BE2C (cell line): ENCODE measurements around the gene TTLL10.

ENCODE experiments used
- DNase-seq: peaks from one replicate; pipeline ENCODE4 v3.0.0-alpha.2; 2020
- H3K27me3 ChIP-seq: fragments of 250-450 bp; sonication (Bioruptor Pico); 2 replicates; pipeline ENCODE4 v1.5.1; 2020; ENCODE audit warnings: mild to moderate bottlenecking
- H3K36me3 ChIP-seq: fragments of 250-450 bp; sonication (Bioruptor Pico); 2 replicates; pipeline ENCODE4 v1.5.1; 2020; ENCODE audit warnings: mild to moderate bottlenecking
- H3K4me1 ChIP-seq: fragments of 250-450 bp; sonication (Bioruptor Pico); 2 replicates; pipeline ENCODE4 v1.5.1; 2020
- H3K4me3 ChIP-seq: 2 replicates; pipeline ENCODE4 v1.5.1; 2011; ENCODE audit warnings: low read depth, low read length
- H3K9me3 ChIP-seq: fragments of 250-450 bp; sonication (Bioruptor Pico); 2 replicates; pipeline ENCODE4 v1.5.1; 2020
- CTCF ChIP-seq: IDR thresholded peaks from 2 replicates; pipeline ENCODE4 v1.5.1; 2012; ENCODE audit warnings: mild to moderate bottlenecking, low read depth, low read length

Gene TTLL10

GRCh38 chr1:1181938-1182410, 8.3 kb downstream of the TTLL10 start:
- H3K4me1 ChIP-seq, result no peaks in the 10 kb centered on the region; the same call in 1 of the 2 replicates

DNA sequence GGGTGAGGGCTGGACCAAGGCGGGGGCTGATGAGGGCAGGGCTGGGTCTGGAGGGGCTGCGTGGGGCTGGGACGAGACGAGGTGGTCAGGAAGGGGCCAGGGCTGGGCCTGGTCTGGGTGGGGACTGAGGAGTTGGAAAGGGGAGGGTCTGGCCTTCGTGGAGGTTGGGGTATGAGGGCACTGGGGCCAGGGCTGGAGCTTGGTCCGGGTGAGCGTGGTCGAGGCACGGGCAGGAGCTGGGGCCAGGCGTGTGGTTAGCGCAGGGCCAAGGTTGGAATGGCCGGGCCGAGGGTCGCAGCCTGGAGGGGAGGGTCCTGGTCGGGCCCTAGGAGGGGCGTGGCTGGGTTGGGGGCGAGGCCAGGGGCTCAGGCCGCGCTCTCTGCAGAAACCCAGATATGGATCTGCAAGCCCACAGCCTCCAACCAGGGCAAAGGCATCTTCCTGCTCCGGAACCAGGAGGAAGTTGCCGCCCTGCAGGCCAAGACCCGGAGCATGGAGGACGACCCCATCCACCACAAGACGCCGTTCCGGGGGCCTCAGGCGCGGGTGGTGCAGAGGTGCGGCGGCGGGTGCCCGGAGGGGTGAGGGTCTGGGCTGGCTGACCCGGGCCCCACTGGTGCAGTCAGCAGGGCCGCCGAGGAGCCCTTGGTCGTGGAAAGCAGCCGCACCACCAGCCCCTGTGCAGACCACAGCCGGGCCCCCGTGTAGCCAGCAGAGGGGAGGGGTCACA, 9.0 kb downstream of the TTLL10 start:
- H3K4me1 ChIP-seq, result no peaks in the 10 kb centered on the region; the same call in 1 of the 2 replicates
- H3K4me3 ChIP-seq, result no peak overlapping the region
- DNase-seq, result peak; percentile 14
- no peak for TF ChIP-seq CTCF
- no peaks in the 10 kb centered on the region; the same call in 1 of the 2 replicates for H3K27me3 ChIP-seq
- H3K36me3 ChIP-seq, result no peaks in the 10 kb centered on the region
- H3K9me3 ChIP-seq, result no peaks in the 10 kb centered on the region

More at GRCh38 chr1:1181938-1182410, 8.3 kb downstream of the TTLL10 start:
- no peaks in the 10 kb centered on the region for H3K9me3 ChIP-seq
- H3K4me3 ChIP-seq, result no peak overlapping the region
- peak; percentile 11 for DNase-seq
- no peak for TF ChIP-seq CTCF
- H3K27me3 ChIP-seq, result peaks cover 5% of the 10 kb centered on the region
- no peaks in the 10 kb centered on the region for H3K36me3 ChIP-seq

GRCh38 chr1:1183221-1183747, 9.6 kb downstream of the TTLL10 start:
- Histone ChIP-seq H3K27me3 (no peaks in the 10 kb centered on the region), H3K4me1 (no peaks in the 10 kb centered on the region; the same call in 1 of the 2 replicates), H3K36me3 (no peaks in the 10 kb centered on the region)

DNA sequence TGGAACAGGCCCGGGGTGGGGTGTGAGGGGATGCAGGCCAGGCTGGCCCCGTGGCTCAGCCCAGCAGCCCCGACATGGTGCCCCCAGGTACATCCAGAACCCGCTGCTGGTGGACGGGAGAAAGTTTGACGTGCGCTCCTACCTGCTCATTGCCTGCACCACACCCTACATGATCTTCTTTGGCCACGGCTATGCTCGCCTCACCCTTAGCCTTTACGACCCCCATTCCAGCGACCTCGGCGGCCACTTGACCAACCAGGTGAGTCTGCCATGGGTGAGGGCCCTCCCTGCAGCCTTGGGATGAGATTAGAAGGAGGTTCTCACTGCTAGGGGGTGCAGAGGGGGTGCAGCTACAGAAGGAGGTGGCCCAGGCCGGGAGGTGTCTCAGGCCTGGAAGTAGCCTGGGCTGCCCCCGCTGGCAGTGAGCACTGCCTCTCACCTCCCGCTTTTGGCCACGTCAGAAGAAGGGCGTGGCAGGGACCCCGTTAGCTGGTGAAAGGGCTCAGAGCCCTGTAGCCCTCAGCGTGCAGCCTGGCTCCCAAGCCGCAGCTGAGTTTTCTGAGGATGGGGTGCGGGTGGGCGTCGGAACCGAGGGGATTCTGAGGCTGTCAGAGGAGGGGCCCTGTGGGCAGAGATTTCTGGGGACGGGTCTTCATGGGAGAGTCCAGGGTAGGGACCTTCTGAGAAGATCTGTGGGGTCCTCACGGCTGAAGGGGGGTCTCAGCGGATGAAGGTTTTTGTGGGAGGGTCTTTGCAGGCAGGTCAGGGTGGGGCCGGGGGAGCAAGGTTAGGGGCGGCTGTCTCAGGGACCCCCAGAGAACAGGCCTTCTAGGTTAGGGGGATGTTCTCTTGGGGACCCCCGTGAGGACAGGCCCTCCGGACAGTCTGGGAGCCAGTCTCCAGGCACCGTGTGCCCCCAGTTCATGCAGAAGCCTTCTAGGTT, 10.4 kb downstream of the TTLL10 start:
- no peak for TF ChIP-seq CTCF
- Histone ChIP-seq H3K4me3 (no peak overlapping the region), H3K9me3 (no peaks in the 10 kb centered on the region), H3K36me3 (no peaks in the 10 kb centered on the region), H3K27me3 (no peaks in the 10 kb centered on the region), H3K4me1 (no peaks in the 10 kb centered on the region; the same call in 1 of the 2 replicates)
- DNase-seq, result peak; percentile 4

More at GRCh38 chr1:1183221-1183747, 9.6 kb downstream of the TTLL10 start:
- Histone ChIP-seq H3K4me3 (no peak overlapping the region), H3K9me3 (no peaks in the 10 kb centered on the region)
- TF ChIP-seq CTCF, result no peak
- DNase-seq, result peak; percentile 7

- no peaks in the 10 kb centered on the region; the same call in 1 of the 2 replicates for H3K4me1 ChIP-seq
- H3K4me3 ChIP-seq, result no peak overlapping the region
- H3K36me3 ChIP-seq, result no peaks in the 10 kb centered on the region
- H3K27me3 ChIP-seq, result no peaks in the 10 kb centered on the region
- H3K9me3 ChIP-seq, result no peaks in the 10 kb centered on the region
- TF ChIP-seq CTCF, result no peak
- DNase-seq, result peak; percentile 18
Observed at GRCh38 chr1:1185101-1185765, 11.6 kb downstream of the TTLL10 start.
